ENCODE results near the gene HRH3. TPM values are rescaled to one million over a fixed set of nuclear protein-coding genes. Genes with fewer than 3 reads are reported as not detected.

The HRH3 gene
- total and polyA plus RNA-seq, 2 donors, result 0.05 TPM; not detected in 1

- WGBS, result 96% methylated on average over 10 of the region's 10 CpGs
- Histone ChIP-seq H3K27me3 (ENCODE audit: control insufficient read depth in 2 of 2, insufficient read depth in 1 of 2, low read length in 1 of 2) (no peaks in the 10 kb centered on the region), H3K27ac (ENCODE audit: low read depth in 1 of 2, low read length in 1 of 2) (no peak overlapping the region), H3K36me3 (ENCODE audit: control insufficient read depth in 2 of 2, insufficient read depth in 2 of 2, low read length in 1 of 2) (peaks cover 39 to 69% of the 10 kb centered on the region in 2 donors), H3K9me3 (ENCODE audit: control insufficient read depth in 2 of 2, insufficient read depth in 1 of 2, low read length in 1 of 2) (peaks cover 0 to 3% of the 10 kb centered on the region in 2 donors), H3K4me3 (ENCODE audit: low read length in 2 of 2) (no peak overlapping the region), H3K4me1 (ENCODE audit: control insufficient read depth in 2 of 2, insufficient read depth in 2 of 2, low read length in 2 of 2) (no peaks in the 10 kb centered on the region)
- no peak for DNase-seq (ENCODE audit: low read depth in 6 of 9, low spot score in 9 of 9)
Observed at GRCh38 chr20:62262064-62262463, 42.0 kb upstream of the HRH3 start.

- Histone ChIP-seq H3K4me3 (ENCODE audit: low read length in 2 of 2) (no peak overlapping the region), H3K4me1 (ENCODE audit: control insufficient read depth in 2 of 2, insufficient read depth in 2 of 2, low read length in 2 of 2) (no peaks in the 10 kb centered on the region), H3K9me3 (ENCODE audit: control insufficient read depth in 2 of 2, insufficient read depth in 1 of 2, low read length in 1 of 2) (no peaks in the 10 kb centered on the region), H3K27me3 (ENCODE audit: control insufficient read depth in 2 of 2, insufficient read depth in 1 of 2, low read length in 1 of 2) (no peaks in the 10 kb centered on the region), H3K27ac (ENCODE audit: low read depth in 1 of 2, low read length in 1 of 2) (no peak overlapping the region), H3K36me3 (ENCODE audit: control insufficient read depth in 2 of 2, insufficient read depth in 2 of 2, low read length in 1 of 2) (peaks cover 34 to 60% of the 10 kb centered on the region in 2 donors)
- DNase-seq (ENCODE audit: low read depth in 6 of 9, low spot score in 9 of 9), result no peak
- 98% methylated on average over 8 of the region's 8 CpGs for WGBS
Observed at GRCh38 chr20:62259294-62259565, 39.2 kb upstream of the HRH3 start.

- Histone ChIP-seq H3K27ac (ENCODE audit: low read depth in 1 of 2, low read length in 1 of 2) (no peak overlapping the region), H3K9me3 (ENCODE audit: control insufficient read depth in 2 of 2, insufficient read depth in 1 of 2, low read length in 1 of 2) (no peaks in the 10 kb centered on the region), H3K4me1 (ENCODE audit: control insufficient read depth in 2 of 2, insufficient read depth in 2 of 2, low read length in 2 of 2) (no peaks in the 10 kb centered on the region), H3K36me3 (ENCODE audit: control insufficient read depth in 2 of 2, insufficient read depth in 2 of 2, low read length in 1 of 2) (peaks cover 30 to 58% of the 10 kb centered on the region in 2 donors), H3K4me3 (ENCODE audit: low read length in 2 of 2) (no peak overlapping the region), H3K27me3 (ENCODE audit: control insufficient read depth in 2 of 2, insufficient read depth in 1 of 2, low read length in 1 of 2) (no peaks in the 10 kb centered on the region)
- no peak for DNase-seq (ENCODE audit: low read depth in 6 of 9, low spot score in 9 of 9)
- WGBS, result 94% methylated on average over 20 of the region's 20 CpGs
Observed at GRCh38 chr20:62258499-62259293, 38.6 kb upstream of the HRH3 start.

- Histone ChIP-seq H3K4me1 (ENCODE audit: control insufficient read depth in 2 of 2, insufficient read depth in 2 of 2, low read length in 2 of 2) (no peaks in the 10 kb centered on the region), H3K4me3 (ENCODE audit: low read length in 2 of 2) (no peak overlapping the region), H3K27me3 (ENCODE audit: control insufficient read depth in 2 of 2, insufficient read depth in 1 of 2, low read length in 1 of 2) (no peaks in the 10 kb centered on the region), H3K9me3 (ENCODE audit: control insufficient read depth in 2 of 2, insufficient read depth in 1 of 2, low read length in 1 of 2) (no peaks in the 10 kb centered on the region), H3K36me3 (ENCODE audit: control insufficient read depth in 2 of 2, insufficient read depth in 2 of 2, low read length in 1 of 2) (peaks cover 16 to 34% of the 10 kb centered on the region in 2 donors), H3K27ac (ENCODE audit: low read depth in 1 of 2, low read length in 1 of 2) (no peak overlapping the region)
- DNase-seq (ENCODE audit: low read depth in 6 of 9, low spot score in 9 of 9), result no peak
- WGBS, result 98% methylated on average over 10 of the region's 10 CpGs
Observed at GRCh38 chr20:62255976-62256375, 35.9 kb upstream of the HRH3 start.

- no peak for DNase-seq (ENCODE audit: low read depth in 6 of 9, low spot score in 9 of 9)
- WGBS, result 95% methylated on average over 24 of the region's 24 CpGs
- H3K4me1 ChIP-seq (ENCODE audit: control insufficient read depth in 2 of 2, insufficient read depth in 2 of 2, low read length in 2 of 2), result no peaks in the 10 kb centered on the region
- H3K4me3 ChIP-seq (ENCODE audit: low read length in 2 of 2), result no peak overlapping the region
- no peak overlapping the region for H3K27ac ChIP-seq (ENCODE audit: low read depth in 1 of 2, low read length in 1 of 2)
- peaks cover 9 to 18% of the 10 kb centered on the region in 2 donors for H3K36me3 ChIP-seq (ENCODE audit: control insufficient read depth in 2 of 2, insufficient read depth in 2 of 2, low read length in 1 of 2)
- H3K27me3 ChIP-seq (ENCODE audit: control insufficient read depth in 2 of 2, insufficient read depth in 1 of 2, low read length in 1 of 2), result no peaks in the 10 kb centered on the region
- no peaks in the 10 kb centered on the region for H3K9me3 ChIP-seq (ENCODE audit: control insufficient read depth in 2 of 2, insufficient read depth in 1 of 2, low read length in 1 of 2)
Observed at GRCh38 chr20:62254021-62254724, 34.1 kb upstream of the HRH3 start.

- H3K4me3 ChIP-seq (ENCODE audit: low read length in 2 of 2), result no peak overlapping the region
- H3K9me3 ChIP-seq (ENCODE audit: control insufficient read depth in 2 of 2, insufficient read depth in 1 of 2, low read length in 1 of 2), result no peaks in the 10 kb centered on the region
- H3K36me3 ChIP-seq (ENCODE audit: control insufficient read depth in 2 of 2, insufficient read depth in 2 of 2, low read length in 1 of 2), result peaks cover 7 to 15% of the 10 kb centered on the region in 2 donors
- no peaks in the 10 kb centered on the region for H3K27me3 ChIP-seq (ENCODE audit: control insufficient read depth in 2 of 2, insufficient read depth in 1 of 2, low read length in 1 of 2)
- H3K27ac ChIP-seq (ENCODE audit: low read depth in 1 of 2, low read length in 1 of 2), result no peak overlapping the region
- WGBS, result 96% methylated on average over 6 of the region's 6 CpGs
- DNase-seq (ENCODE audit: low read depth in 6 of 9, low spot score in 9 of 9), result no peak
- H3K4me1 ChIP-seq (ENCODE audit: control insufficient read depth in 2 of 2, insufficient read depth in 2 of 2, low read length in 2 of 2), result no peaks in the 10 kb centered on the region
Observed at GRCh38 chr20:62253398-62253797, 33.3 kb upstream of the HRH3 start.

GRCh38 chr20:62252342-62252966 is 32.4 kb upstream of the HRH3 start:
- no peak for DNase-seq (ENCODE audit: low read depth in 6 of 9, low spot score in 9 of 9)
- no peaks in the 10 kb centered on the region for H3K27me3 ChIP-seq (ENCODE audit: control insufficient read depth in 2 of 2, insufficient read depth in 1 of 2, low read length in 1 of 2)
- H3K27ac ChIP-seq (ENCODE audit: low read depth in 1 of 2, low read length in 1 of 2), result no peak overlapping the region
- H3K36me3 ChIP-seq (ENCODE audit: control insufficient read depth in 2 of 2, insufficient read depth in 2 of 2, low read length in 1 of 2), result peaks cover 7 to 15% of the 10 kb centered on the region in 2 donors
- no peak overlapping the region for H3K4me3 ChIP-seq (ENCODE audit: low read length in 2 of 2)
- no peaks in the 10 kb centered on the region for H3K4me1 ChIP-seq (ENCODE audit: control insufficient read depth in 2 of 2, insufficient read depth in 2 of 2, low read length in 2 of 2)
- WGBS, result 89% methylated on average over 26 of the region's 26 CpGs
- no peaks in the 10 kb centered on the region for H3K9me3 ChIP-seq (ENCODE audit: control insufficient read depth in 2 of 2, insufficient read depth in 1 of 2, low read length in 1 of 2)

- H3K4me3 ChIP-seq (ENCODE audit: low read length in 2 of 2), result no peak overlapping the region
- no peaks in the 10 kb centered on the region for H3K4me1 ChIP-seq (ENCODE audit: control insufficient read depth in 2 of 2, insufficient read depth in 2 of 2, low read length in 2 of 2)
- no peaks in the 10 kb centered on the region for H3K27me3 ChIP-seq (ENCODE audit: control insufficient read depth in 2 of 2, insufficient read depth in 1 of 2, low read length in 1 of 2)
- H3K27ac ChIP-seq (ENCODE audit: low read depth in 1 of 2, low read length in 1 of 2), result no peak overlapping the region
- no peaks in the 10 kb centered on the region for H3K9me3 ChIP-seq (ENCODE audit: control insufficient read depth in 2 of 2, insufficient read depth in 1 of 2, low read length in 1 of 2)
- DNase-seq (ENCODE audit: low read depth in 6 of 9, low spot score in 9 of 9), result no peak
- WGBS, result 86% methylated on average over 6 of the region's 6 CpGs
- H3K36me3 ChIP-seq (ENCODE audit: control insufficient read depth in 2 of 2, insufficient read depth in 2 of 2, low read length in 1 of 2), result peaks cover 4% of the 10 kb centered on the region in 2 donors
Observed at GRCh38 chr20:62248890-62249560, 28.9 kb upstream of the HRH3 start.
